Endothelial cell of umbilical vein (primary cell): ENCODE measurements around the gene CSNK1G1.

Source experiments
- CTCF ChIP-seq, 2 donors: IDR thresholded peaks; 1 replicate in 1 of 2; 2 replicates in 1 of 2; pipeline ENCODE4 v1.5.1; 2011; ENCODE audit warnings: low read length in 2 of 2, mild to moderate bottlenecking in 2 of 2, moderate library complexity in 2 of 2, control low read depth in 1 of 2, inconsistent platforms in 1 of 2, low read depth in 1 of 2; ENCODE audit not compliant: insufficient read depth in 1 of 2; ENCODE audit errors: extremely low read depth in 1 of 2
- EZH2 ChIP-seq: IDR thresholded peaks from 2 replicates; pipeline ENCODE4 v1.6.1; 2012; ENCODE audit warnings: borderline replicate concordance, low read depth, mild to moderate bottlenecking, moderate library complexity, low read length, inconsistent platforms; ENCODE audit not compliant: severe bottlenecking
- GATA2 ChIP-seq: IDR thresholded peaks from 2 replicates; pipeline ENCODE4 v1.7.0; 2011; ENCODE audit warnings: low read depth, mild to moderate bottlenecking, moderate library complexity, mixed read lengths, low read length; ENCODE audit not compliant: insufficient read length, insufficient read depth
- POLR2A ChIP-seq: IDR thresholded peaks from 2 replicates; pipeline ENCODE4 v1.6.1; 2012; ENCODE audit warnings: low read depth, mild to moderate bottlenecking, control low read depth, low read length
- POLR2AphosphoS5 ChIP-seq: IDR thresholded peaks from 2 replicates; pipeline ENCODE4 v1.6.1; 2012; ENCODE audit warnings: low read depth, mild to moderate bottlenecking, control low read depth, low read length, moderate library complexity; ENCODE audit not compliant: insufficient read depth
- TF ChIP-seq, protein P1 (sequence below): IDR thresholded peaks from 2 replicates; pipeline ENCODE4 v1.6.1; 2011; ENCODE audit not compliant: insufficient read depth, insufficient read length

GRCh38 chr15:64315216-64315615, 40.8 kb downstream of the CSNK1G1 start:
- no peak for TF ChIP-seq POLR2A
- no peak for TF ChIP-seq EZH2
- no peak for TF ChIP-seq CTCF (IDR thresholded peaks at IDR 0.05; ENCODE audit: extremely low read depth in 1 of 2, insufficient read depth in 1 of 2, low read depth in 1 of 2, low read length in 2 of 2)
- no peak for TF ChIP-seq POLR2AphosphoS5
- no peak for TF ChIP-seq GATA2
- TF ChIP-seq, protein P1, sequence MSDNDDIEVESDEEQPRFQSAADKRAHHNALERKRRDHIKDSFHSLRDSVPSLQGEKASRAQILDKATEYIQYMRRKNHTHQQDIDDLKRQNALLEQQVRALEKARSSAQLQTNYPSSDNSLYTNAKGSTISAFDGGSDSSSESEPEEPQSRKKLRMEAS, result no peak
